HCT116 (cell line): ENCODE measurements around the gene MEI1. TPM values are rescaled to one million over a fixed set of nuclear protein-coding genes. Genes with fewer than 3 reads are reported as not detected.

ENCODE experiments used
- ATAC-seq: fragments of 200-7000 bp; cut with Tn5 transposase; 2 replicates; pipeline ENCODE4 v1.9.1; 2020; ENCODE audit warnings: mild to moderate bottlenecking, moderate library complexity
- BruUV-seq: library from RNA; stranded (reverse); fragments of 400-500 nt; replicated peaks from 2 replicates; lab custom pipeline; 2021; lab: Mats Ljungman, UMichigan
- CTCF ChIA-PET: fragments of 300-600 bp; sonication (Branson Sonifier 250); formaldehyde crosslinking; loops from one replicate; lab custom pipeline; 2021; ENCODE audit warnings: antibody characterized with exemption; lab: Charles Lee
- POLR2A ChIA-PET: fragments of 300-600, 350-600 bp; sonication (Branson Sonifier 250); formaldehyde crosslinking; loops from one replicate; lab custom pipeline; 2021; ENCODE audit warnings: antibody characterized with exemption; lab: Charles Lee
- RAD21 ChIA-PET, 2 experiments: fragments of 300-600 bp; sonication (Branson Sonifier 250); formaldehyde crosslinking; loops; one replicate each; lab custom pipeline; 2023; ENCODE audit warnings: low total read pairs in 2 of 2; ENCODE audit not compliant: uncharacterized antibody in 2 of 2, unreplicated experiment in 2 of 2, low non-redundant PET in 1 of 2; lab: Charles Lee
- DNase-seq: peaks from one replicate; pipeline ENCODE4 v3.0.0-alpha.2; 2010; ENCODE audit warnings: low read depth, low spot score
- H2AFZ ChIP-seq: fragments of 200-600 bp; shearing (Covaris generic), sonication (generic); 2 replicates; pipeline ENCODE4 v1.6.1; 2017; ENCODE audit warnings: low read depth, mixed run types, mixed read lengths, antibody characterized with exemption, low read length; ENCODE audit not compliant: poor library complexity, severe bottlenecking
- H3K27ac ChIP-seq: 2 replicates; pipeline ENCODE4 v1.5.1; 2012; ENCODE audit warnings: low read depth, low read length
- H3K27me3 ChIP-seq: fragments of 200-600 bp; sonication (generic); 2 replicates; pipeline ENCODE4 v1.6.1; 2016; ENCODE audit warnings: mixed run types, low read length, mixed read lengths; ENCODE audit not compliant: insufficient read depth
- H3K36me3 ChIP-seq, 2 experiments: fragments of 200-500 bp in 1 of 2; fragments of 200-600 bp in 1 of 2; sonication (Bioruptor generic) in 1 of 2; sonication (generic) in 1 of 2; 2 replicates each; pipeline versions ENCODE4 v1.5.1 to v1.6.1; 2014 to 2016; ENCODE audit warnings: low read length in 2 of 2, inconsistent platforms in 1 of 2, mixed read lengths in 1 of 2, mixed run types in 1 of 2; ENCODE audit not compliant: insufficient read depth in 2 of 2, control insufficient read depth in 1 of 2
- H3K4me1 ChIP-seq, 2 experiments: fragments of 200-600 bp in 1 of 2; sonication (generic) in 1 of 2; 2 replicates each; pipeline versions ENCODE4 v1.5.1 to v1.6.1; 2012 to 2017; ENCODE audit warnings: low read length in 2 of 2, inconsistent platforms in 1 of 2, mild to moderate bottlenecking in 1 of 2, mixed read lengths in 1 of 2, mixed run types in 1 of 2, moderate library complexity in 1 of 2; ENCODE audit not compliant: insufficient read depth in 2 of 2, control insufficient read depth in 1 of 2
- H3K4me2 ChIP-seq: fragments of 200-600 bp; sonication (generic); 2 replicates; pipeline ENCODE4 v1.6.1; 2017; ENCODE audit warnings: mixed run types, low read length, mixed read lengths
- H3K4me3 ChIP-seq, 2 experiments: fragments of 200-600 bp in 1 of 2; sonication (generic) in 1 of 2; replicated peaks in 1 of 2; 2 replicates each; pipeline ENCODE4 v1.5.1; 2011 to 2016; ENCODE audit warnings: low read length in 2 of 2, control low read depth in 1 of 2, low read depth in 1 of 2, mild to moderate bottlenecking in 1 of 2, mixed read lengths in 1 of 2, mixed run types in 1 of 2
- H3K79me2 ChIP-seq: fragments of 200-600 bp; sonication (generic); 2 replicates; pipeline ENCODE4 v1.6.1; 2017; ENCODE audit warnings: mild to moderate bottlenecking, mixed run types, low read length, moderate library complexity, mixed read lengths; ENCODE audit not compliant: insufficient read depth
- H3K9ac ChIP-seq: fragments of 200-600 bp; sonication (generic); 2 replicates; pipeline ENCODE4 v1.6.1; 2016; ENCODE audit warnings: low read length, mixed read lengths
- H3K9me2 ChIP-seq: fragments of 200-600 bp; sonication (generic), shearing (Covaris generic); 2 replicates; pipeline ENCODE4 v1.6.1; 2017; ENCODE audit warnings: mixed run types, mild to moderate bottlenecking, moderate library complexity; ENCODE audit not compliant: insufficient read depth
- H3K9me3 ChIP-seq, 2 experiments: fragments of 200-500 bp in 1 of 2; fragments of 200-600 bp in 1 of 2; sonication (Bioruptor generic) in 1 of 2; sonication (generic) in 1 of 2; 2 replicates each; pipeline ENCODE4 v1.6.1; 2014 to 2017; ENCODE audit warnings: low read length in 2 of 2, mixed read lengths in 2 of 2, inconsistent platforms in 1 of 2, low read depth in 1 of 2, mild to moderate bottlenecking in 1 of 2, mixed run types in 1 of 2, moderate library complexity in 1 of 2; ENCODE audit not compliant: control insufficient read depth in 1 of 2, insufficient read depth in 1 of 2
- H4K20me1 ChIP-seq: fragments of 200-600 bp; sonication (generic), shearing (Covaris generic); 2 replicates; pipeline ENCODE4 v1.6.1; 2017; ENCODE audit warnings: mixed run types, mild to moderate bottlenecking, moderate library complexity; ENCODE audit not compliant: insufficient read depth
- CEBPB ChIP-seq: IDR thresholded peaks from 2 replicates; pipeline ENCODE4 v1.6.1; 2012; ENCODE audit warnings: low read depth
- EGR1 ChIP-seq: IDR thresholded peaks from 2 replicates; pipeline ENCODE4 v1.6.1; 2012; ENCODE audit warnings: low read depth
- ELF1 ChIP-seq: IDR thresholded peaks from 2 replicates; pipeline ENCODE4 v1.6.1; 2012; ENCODE audit warnings: low read depth, borderline replicate concordance
- EZH2phosphoT487 ChIP-seq: fragments of 200-600 bp; IDR thresholded peaks from 2 replicates; pipeline ENCODE4 v1.6.1; 2018; ENCODE audit warnings: antibody characterized with exemption, borderline replicate concordance
- JUND ChIP-seq: IDR thresholded peaks from 2 replicates; pipeline ENCODE4 v1.6.1; 2012
- MAX ChIP-seq: IDR thresholded peaks from 2 replicates; pipeline ENCODE4 v1.6.1; 2012
- POLR2A ChIP-seq: IDR thresholded peaks from 2 replicates; pipeline ENCODE4 v1.7.0; 2011; ENCODE audit warnings: borderline replicate concordance; ENCODE audit not compliant: insufficient read depth, insufficient read length; ENCODE audit errors: extremely low read depth
- POLR2AphosphoS5 ChIP-seq: IDR thresholded peaks from 2 replicates; pipeline ENCODE4 v1.6.1; 2011; ENCODE audit warnings: mild to moderate bottlenecking, low read depth, low read length, moderate library complexity
- RAD21 ChIP-seq: IDR thresholded peaks from 2 replicates; pipeline ENCODE4 v1.6.1; 2012; ENCODE audit warnings: low read depth, mild to moderate bottlenecking
- REST ChIP-seq: IDR thresholded peaks from 2 replicates; pipeline ENCODE4 v1.6.1; 2012; ENCODE audit warnings: low read depth
- SIN3A ChIP-seq: IDR thresholded peaks from 2 replicates; pipeline ENCODE4 v1.6.1; 2012; ENCODE audit warnings: low read depth
- SP1 ChIP-seq: IDR thresholded peaks from 2 replicates; pipeline ENCODE4 v1.6.1; 2012; ENCODE audit warnings: low read depth
- SRF ChIP-seq: IDR thresholded peaks from 2 replicates; pipeline ENCODE4 v1.6.1; 2012; ENCODE audit warnings: low read depth
- TCF7L2 ChIP-seq: IDR thresholded peaks from 2 replicates; pipeline ENCODE4 v1.7.0; 2011; ENCODE audit warnings: borderline replicate concordance, inconsistent platforms; ENCODE audit not compliant: insufficient read depth, insufficient read length; ENCODE audit errors: extremely low read depth
- YY1 ChIP-seq: IDR thresholded peaks from 2 replicates; pipeline ENCODE4 v1.6.1; 2011; ENCODE audit warnings: low read length, low read depth, moderate library complexity, mild to moderate bottlenecking; ENCODE audit not compliant: insufficient replicate concordance; ENCODE audit errors: extremely low read depth
- ZFX ChIP-seq: fragments of 450-650 bp; IDR thresholded peaks from 2 replicates; pipeline ENCODE4 v1.6.1; 2017
- intact Hi-C: fragments of 100-400 bp; cut with micrococcal nuclease; formaldehyde crosslinking; loops from 2 replicates; pipeline ENCODE4 v1.10.0; 2022
- total RNA-seq: library from RNA; stranded (reverse); gene quantifications from one replicate; pipeline ENCODE4 v1.2.1, GENCODE V29; 2021; ENCODE audit not compliant: unreplicated experiment
- TF ChIP-seq, protein P1 (sequence below): IDR thresholded peaks from 2 replicates; pipeline ENCODE4 v1.6.1; 2011; ENCODE audit warnings: mild to moderate bottlenecking, low read length, moderate library complexity; ENCODE audit not compliant: insufficient replicate concordance; ENCODE audit errors: extremely low read depth
- TF ChIP-seq, protein P2 (sequence below), 3 experiments: fragments of 200-600 bp in 1 of 3; sonication (generic) in 1 of 3; IDR thresholded peaks in 2 of 3; conservative IDR thresholded peaks in 1 of 3; 2 replicates each; pipeline ENCODE4 v1.5.1; 2012 to 2017; ENCODE audit warnings: low read depth in 2 of 3, low read length in 2 of 3, antibody characterized with exemption in 1 of 3, borderline replicate concordance in 1 of 3, control low read depth in 1 of 3, mild to moderate bottlenecking in 1 of 3, mixed read lengths in 1 of 3, mixed run types in 1 of 3, moderate library complexity in 1 of 3; ENCODE audit not compliant: insufficient read depth in 1 of 3

The MEI1 gene
- total RNA-seq, 1 experiment from 2014 or later = 0.64 TPM

DNA sequence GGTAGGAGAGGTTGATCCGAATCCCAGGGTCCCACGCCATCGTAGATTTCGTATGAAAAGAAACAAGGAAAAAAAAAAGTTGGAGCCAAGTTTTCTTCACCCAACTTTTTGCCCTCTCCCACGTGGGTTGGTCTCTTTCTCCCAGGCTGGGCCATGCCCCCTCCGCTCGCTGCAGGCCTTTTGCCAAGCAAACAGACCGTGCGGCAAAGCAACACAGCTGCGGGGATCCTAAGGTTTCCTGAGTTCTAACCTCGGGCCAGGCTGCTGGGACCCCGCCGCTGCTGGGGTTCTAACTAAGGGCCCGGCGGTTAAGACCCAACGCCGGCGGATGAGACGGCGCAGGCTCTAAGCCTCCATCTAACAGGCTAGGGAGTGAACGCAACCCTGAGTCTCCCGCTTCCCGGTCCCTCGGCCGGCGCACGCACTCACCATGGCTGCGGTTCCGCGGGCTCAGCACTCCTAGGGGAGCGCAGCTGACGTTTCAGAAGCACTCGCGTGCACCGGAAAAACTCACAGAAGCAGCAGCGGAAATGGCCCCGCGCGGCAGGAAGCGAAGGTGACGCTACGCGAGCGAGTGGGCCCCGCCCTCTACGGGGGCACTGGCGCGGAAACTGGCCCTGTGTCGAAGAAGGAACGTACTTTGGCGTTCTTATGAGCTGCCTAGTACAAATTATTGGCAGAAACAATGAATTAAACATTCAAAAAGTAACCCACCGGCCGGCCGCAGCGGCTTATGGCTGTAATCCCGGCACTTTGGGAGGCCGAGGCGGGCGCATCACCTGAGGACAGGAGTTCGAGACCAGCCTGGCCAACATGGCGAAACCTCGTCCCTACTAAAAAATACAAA, 10.7 kb upstream of the MEI1 start, which contains the start of gene SNU13:
TSS of gene SNU13 (minus strand) at position 503 of the 847 bp plus-strand sequence. CDS start at position 432, 71 bp downstream.
- H2AFZ ChIP-seq = no peak within 1 kb of the TSS
- BruUV-seq = no TSS peak
- peak within 1 kb of the TSS; percentile 69 to 90 for H3K4me3 ChIP-seq
- intact Hi-C loops = loop anchor here (2.0 kb wide), 1 partner anchor 22 kb away; no protein-coding TSS in a partner anchor
- H3K27ac ChIP-seq = peak within 1 kb of the TSS; percentile 96
- H4K20me1 ChIP-seq = peaks cover 10% of the 10 kb centered on the region; the same call in 1 of the 2 replicates
- H3K9me2 ChIP-seq = no peaks in the 10 kb centered on the region
- no peaks in the 10 kb centered on the region for H3K27me3 ChIP-seq
- H3K36me3 ChIP-seq = no peaks in the 10 kb centered on the region; a peak in 1 of 4 replicates
- POLR2A ChIA-PET = interaction anchor here (1.2 to 2.8 kb wide), 2 partner anchors 10 to 22 kb away, joined by 9 to 12 read pairs; partner anchors contain the start of gene MEI1
- no peaks in the 10 kb centered on the region for H3K9me3 ChIP-seq
- H3K79me2 ChIP-seq = peaks cover 61% of the 10 kb centered on the region
- peak; percentile 92 for ATAC-seq
- CTCF ChIA-PET = interaction anchor here (1.7 to 3.4 kb wide), 2 partner anchors 9 to 21 kb away, joined by 6 to 11 read pairs; no protein-coding TSS in a partner anchor
- DNase-seq = peak; percentile 77
- RAD21 ChIA-PET = interaction anchor here in 1 of 2 experiments (0.6 to 0.8 kb wide), 2 partner anchors 144 to 168 kb away, joined by 3 to 6 read pairs; no protein-coding TSS in a partner anchor
- H3K4me1 ChIP-seq = peaks cover 2 to 37% of the 10 kb centered on the region in 2 experiments
- H3K9ac ChIP-seq = peak within 1 kb of the TSS; percentile 96
- peak within 1 kb of the TSS; percentile 95 for H3K4me2 ChIP-seq
- TF ChIP-seq JUND = no peak
- peak; percentile 77 for TF ChIP-seq POLR2A
- no peak for TF ChIP-seq TCF7L2
- TF ChIP-seq SP1 = no peak; the same call in 1 of the 2 replicates
- peak; percentile 71 for TF ChIP-seq EGR1
- TF ChIP-seq ELF1 = peak; percentile 58; the same call in 1 of the 2 replicates
- TF ChIP-seq POLR2AphosphoS5 = peak; percentile 84
- peak; percentile 76 for TF ChIP-seq YY1
- peak; percentile 96 for TF ChIP-seq SIN3A
- TF ChIP-seq, protein P1, sequence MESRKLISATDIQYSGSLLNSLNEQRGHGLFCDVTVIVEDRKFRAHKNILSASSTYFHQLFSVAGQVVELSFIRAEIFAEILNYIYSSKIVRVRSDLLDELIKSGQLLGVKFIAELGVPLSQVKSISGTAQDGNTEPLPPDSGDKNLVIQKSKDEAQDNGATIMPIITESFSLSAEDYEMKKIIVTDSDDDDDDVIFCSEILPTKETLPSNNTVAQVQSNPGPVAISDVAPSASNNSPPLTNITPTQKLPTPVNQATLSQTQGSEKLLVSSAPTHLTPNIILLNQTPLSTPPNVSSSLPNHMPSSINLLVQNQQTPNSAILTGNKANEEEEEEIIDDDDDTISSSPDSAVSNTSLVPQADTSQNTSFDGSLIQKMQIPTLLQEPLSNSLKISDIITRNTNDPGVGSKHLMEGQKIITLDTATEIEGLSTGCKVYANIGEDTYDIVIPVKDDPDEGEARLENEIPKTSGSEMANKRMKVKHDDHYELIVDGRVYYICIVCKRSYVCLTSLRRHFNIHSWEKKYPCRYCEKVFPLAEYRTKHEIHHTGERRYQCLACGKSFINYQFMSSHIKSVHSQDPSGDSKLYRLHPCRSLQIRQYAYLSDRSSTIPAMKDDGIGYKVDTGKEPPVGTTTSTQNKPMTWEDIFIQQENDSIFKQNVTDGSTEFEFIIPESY = peak; percentile 46
- no peak for TF ChIP-seq CEBPB
- TF ChIP-seq, protein P2, sequence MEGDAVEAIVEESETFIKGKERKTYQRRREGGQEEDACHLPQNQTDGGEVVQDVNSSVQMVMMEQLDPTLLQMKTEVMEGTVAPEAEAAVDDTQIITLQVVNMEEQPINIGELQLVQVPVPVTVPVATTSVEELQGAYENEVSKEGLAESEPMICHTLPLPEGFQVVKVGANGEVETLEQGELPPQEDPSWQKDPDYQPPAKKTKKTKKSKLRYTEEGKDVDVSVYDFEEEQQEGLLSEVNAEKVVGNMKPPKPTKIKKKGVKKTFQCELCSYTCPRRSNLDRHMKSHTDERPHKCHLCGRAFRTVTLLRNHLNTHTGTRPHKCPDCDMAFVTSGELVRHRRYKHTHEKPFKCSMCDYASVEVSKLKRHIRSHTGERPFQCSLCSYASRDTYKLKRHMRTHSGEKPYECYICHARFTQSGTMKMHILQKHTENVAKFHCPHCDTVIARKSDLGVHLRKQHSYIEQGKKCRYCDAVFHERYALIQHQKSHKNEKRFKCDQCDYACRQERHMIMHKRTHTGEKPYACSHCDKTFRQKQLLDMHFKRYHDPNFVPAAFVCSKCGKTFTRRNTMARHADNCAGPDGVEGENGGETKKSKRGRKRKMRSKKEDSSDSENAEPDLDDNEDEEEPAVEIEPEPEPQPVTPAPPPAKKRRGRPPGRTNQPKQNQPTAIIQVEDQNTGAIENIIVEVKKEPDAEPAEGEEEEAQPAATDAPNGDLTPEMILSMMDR (IDR thresholded peaks at IDR 0.05 in 2 of 3, conservative IDR thresholded peaks at IDR 0.05 in 1 of 3; ENCODE audit: borderline replicate concordance in 1 of 3, insufficient read depth in 1 of 3, low read depth in 2 of 3, low read length in 2 of 3) = no peak
- no peak for TF ChIP-seq RAD21
- no peak for TF ChIP-seq REST
- TF ChIP-seq ZFX = peak; percentile 48; the same call in 1 of the 2 replicates
- peak; percentile 95 for TF ChIP-seq MAX
- no peak for TF ChIP-seq SRF
- TF ChIP-seq EZH2phosphoT487 = no peak
